Tibial artery (tissue), 4 donors: Measurements from ENCODE around the gene CNNM3.

Experiments used
- DNase-seq, 2 donors: peaks; one replicate each; pipeline ENCODE4 v3.0.0-alpha.2; 2019
- H3K27ac ChIP-seq, 2 donors: fragments of 200-600 bp; sonication (generic) in 1 of 2; 1 replicate in 1 of 2; 2 replicates in 1 of 2; pipeline ENCODE4 v1.5.1; 2018 to 2019; ENCODE audit warnings: mild to moderate bottlenecking in 1 of 2
- H3K27me3 ChIP-seq, 2 donors: fragments of 200-600 bp; sonication (generic) in 1 of 2; one replicate each; pipeline versions ENCODE4 v1.5.1 to v1.6.0; 2016 to 2019
- H3K36me3 ChIP-seq, 3 donors: fragments of 200-600 bp; sonication (generic) in 2 of 3; one replicate each; pipeline ENCODE4 v1.5.1; 2016 to 2019; ENCODE audit warnings: mild to moderate bottlenecking in 2 of 3
- H3K4me1 ChIP-seq, 4 donors: fragments of 200-600 bp; sonication (generic) in 2 of 4; 1 replicate in 3 of 4; 2 replicates in 1 of 4; pipeline ENCODE4 v1.5.1; 2016 to 2019
- H3K4me3 ChIP-seq, 2 donors: fragments of 200-600 bp; sonication (generic) in 1 of 2; 1 replicate in 1 of 2; 2 replicates in 1 of 2; pipeline ENCODE4 v1.5.1; 2018 to 2019; ENCODE audit warnings: mild to moderate bottlenecking in 2 of 2
- H3K9me3 ChIP-seq, 3 donors: fragments of 200-600 bp; sonication (generic) in 1 of 3; one replicate each; pipeline ENCODE4 v1.5.1; 2016 to 2019
- intact Hi-C: fragments of 100-400 bp; cut with DNase I; formaldehyde crosslinking; loops from one replicate; pipeline ENCODE4 v1.15.0; 2023; ENCODE audit warnings: low total_unique reads
- TF ChIP-seq, protein P1 (sequence below), 2 experiments: fragments of 200-600 bp in 1 of 2; fragments of 450-650 bp in 1 of 2; IDR thresholded peaks; one replicate each; pipeline ENCODE4 v1.5.1; 2017 to 2019; ENCODE audit warnings: antibody characterized with exemption in 2 of 2, mild to moderate bottlenecking in 1 of 2, moderate library complexity in 1 of 2

Gene CNNM3

DNA sequence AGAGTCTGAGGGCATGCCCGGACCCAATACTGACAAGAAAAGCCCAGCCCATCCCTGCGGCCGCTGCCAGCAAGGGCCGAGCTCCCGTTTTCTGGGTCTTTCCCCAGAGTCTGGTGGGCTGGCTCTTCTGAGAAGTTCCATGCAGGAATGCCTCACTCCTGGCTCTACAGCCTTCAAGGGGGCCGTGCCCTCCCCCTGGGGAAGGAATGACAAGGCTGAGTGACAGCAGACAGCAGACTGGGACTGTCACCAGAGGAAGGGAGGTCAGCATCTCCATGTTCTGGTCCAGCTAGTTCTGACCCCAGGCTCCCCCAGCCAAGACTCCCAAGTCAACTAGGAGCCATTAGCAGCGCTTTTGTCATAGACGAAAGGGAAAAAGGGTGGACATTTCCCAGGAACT is 66.8 kb downstream of the CNNM3 start:
- H3K9me3 ChIP-seq, result no peaks in the 10 kb centered on the region
- no peak overlapping the region for H3K27ac ChIP-seq

DNA sequence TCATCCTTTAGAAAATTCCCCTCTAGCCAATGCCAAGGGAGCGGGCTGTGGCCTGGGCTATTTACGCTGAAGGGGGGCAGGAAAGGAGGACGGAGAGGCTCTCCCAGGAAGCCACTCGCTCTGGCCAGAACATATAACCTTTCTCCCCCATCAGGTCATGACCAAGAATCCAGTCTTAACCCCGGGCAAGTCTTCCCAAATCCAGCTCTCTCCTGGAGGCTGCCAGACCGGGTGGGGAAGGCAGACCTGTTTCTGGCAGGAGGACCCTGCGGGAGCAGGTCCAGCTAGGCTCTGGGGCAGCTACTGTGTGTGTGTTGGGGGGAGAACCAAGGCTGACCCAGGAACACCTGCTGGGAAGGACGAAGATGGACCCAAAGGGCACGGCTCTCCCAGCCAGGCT is 67.2 kb downstream of the CNNM3 start:
- H3K9me3 ChIP-seq, result no peaks in the 10 kb centered on the region

More for the DNA sequence above, 66.8 kb downstream of the CNNM3 start:
- H3K36me3 ChIP-seq, result no peaks in the 10 kb centered on the region
- no peak for DNase-seq
- TF ChIP-seq, protein P1, sequence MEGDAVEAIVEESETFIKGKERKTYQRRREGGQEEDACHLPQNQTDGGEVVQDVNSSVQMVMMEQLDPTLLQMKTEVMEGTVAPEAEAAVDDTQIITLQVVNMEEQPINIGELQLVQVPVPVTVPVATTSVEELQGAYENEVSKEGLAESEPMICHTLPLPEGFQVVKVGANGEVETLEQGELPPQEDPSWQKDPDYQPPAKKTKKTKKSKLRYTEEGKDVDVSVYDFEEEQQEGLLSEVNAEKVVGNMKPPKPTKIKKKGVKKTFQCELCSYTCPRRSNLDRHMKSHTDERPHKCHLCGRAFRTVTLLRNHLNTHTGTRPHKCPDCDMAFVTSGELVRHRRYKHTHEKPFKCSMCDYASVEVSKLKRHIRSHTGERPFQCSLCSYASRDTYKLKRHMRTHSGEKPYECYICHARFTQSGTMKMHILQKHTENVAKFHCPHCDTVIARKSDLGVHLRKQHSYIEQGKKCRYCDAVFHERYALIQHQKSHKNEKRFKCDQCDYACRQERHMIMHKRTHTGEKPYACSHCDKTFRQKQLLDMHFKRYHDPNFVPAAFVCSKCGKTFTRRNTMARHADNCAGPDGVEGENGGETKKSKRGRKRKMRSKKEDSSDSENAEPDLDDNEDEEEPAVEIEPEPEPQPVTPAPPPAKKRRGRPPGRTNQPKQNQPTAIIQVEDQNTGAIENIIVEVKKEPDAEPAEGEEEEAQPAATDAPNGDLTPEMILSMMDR (IDR thresholded peaks at IDR 0.05), result no peak
- no peak overlapping the region for H3K4me3 ChIP-seq
- H3K4me1 ChIP-seq, result peaks cover 0 to 20% (median 10%) of the 10 kb centered on the region in 4 donors
- no peaks in the 10 kb centered on the region for H3K27me3 ChIP-seq
- intact Hi-C loops, result no loop called here

More for the DNA sequence above, 67.2 kb downstream of the CNNM3 start:
- DNase-seq, result no peak
- Histone ChIP-seq H3K4me1 (peaks cover 0 to 24% (median 14%) of the 10 kb centered on the region in 4 donors), H3K36me3 (no peaks in the 10 kb centered on the region), H3K27me3 (no peaks in the 10 kb centered on the region), H3K4me3 (no peak overlapping the region), H3K27ac (no peak overlapping the region)
- TF ChIP-seq, protein P1 (IDR thresholded peaks at IDR 0.05), result no peak
- intact Hi-C loops, result no loop called here
